ENCODE measurements around the gene MN1. TPM values are rescaled to one million over a fixed set of nuclear protein-coding genes. Genes with fewer than 3 reads are reported as not detected.

MN1 gene
- total and polyA plus RNA-seq, 2 experiments from 2014 or later: 7.8 to 45.8 TPM

GRCh38 chr22:27709919-27710675 is 91.5 kb downstream of the MN1 start:
- Histone ChIP-seq H3K9me3 (ENCODE audit: low read depth) (no peaks in the 10 kb centered on the region), H3K27ac (no peak overlapping the region), H3K4me1 (ENCODE audit: low read depth) (no peaks in the 10 kb centered on the region), H3K27me3 (no peaks in the 10 kb centered on the region), H3K36me3 (no peaks in the 10 kb centered on the region), H3K4me3 (no peak overlapping the region)
- TF ChIP-seq CTCF (IDR thresholded peaks at IDR 0.05; ENCODE audit: low read depth, low read length): no peak
- no peak for DNase-seq (ENCODE audit: low read depth in 1 of 2, low spot score in 1 of 2)

GRCh38 chr22:27706489-27706888 is 95.1 kb downstream of the MN1 start:
- no peak for DNase-seq (ENCODE audit: low read depth in 1 of 2, low spot score in 1 of 2)
- no peak for TF ChIP-seq CTCF (IDR thresholded peaks at IDR 0.05; ENCODE audit: low read depth, low read length)
- H3K27ac ChIP-seq: no peak overlapping the region
- H3K4me1 ChIP-seq (ENCODE audit: low read depth): no peaks in the 10 kb centered on the region
- no peaks in the 10 kb centered on the region for H3K9me3 ChIP-seq (ENCODE audit: low read depth)
- no peaks in the 10 kb centered on the region for H3K27me3 ChIP-seq
- H3K4me3 ChIP-seq: no peak overlapping the region
- H3K36me3 ChIP-seq: no peaks in the 10 kb centered on the region

- Histone ChIP-seq H3K36me3 (no peaks in the 10 kb centered on the region), H3K4me3 (no peak overlapping the region), H3K27ac (no peak overlapping the region), H3K4me1 (ENCODE audit: low read depth) (no peaks in the 10 kb centered on the region), H3K9me3 (ENCODE audit: low read depth) (no peaks in the 10 kb centered on the region), H3K27me3 (no peaks in the 10 kb centered on the region)
- DNase-seq (ENCODE audit: low read depth in 1 of 2, low spot score in 1 of 2): no peak
- no peak for TF ChIP-seq CTCF (IDR thresholded peaks at IDR 0.05; ENCODE audit: low read depth, low read length)
Observed at GRCh38 chr22:27705408-27706080, 96.0 kb downstream of the MN1 start.

- Histone ChIP-seq H3K4me3 (no peak overlapping the region), H3K27ac (no peak overlapping the region), H3K27me3 (no peaks in the 10 kb centered on the region), H3K4me1 (ENCODE audit: low read depth) (no peaks in the 10 kb centered on the region), H3K9me3 (ENCODE audit: low read depth) (no peaks in the 10 kb centered on the region), H3K36me3 (no peaks in the 10 kb centered on the region)
- no peak for TF ChIP-seq CTCF (IDR thresholded peaks at IDR 0.05; ENCODE audit: low read depth, low read length)
- no peak for DNase-seq (ENCODE audit: low read depth in 1 of 2, low spot score in 1 of 2)
Observed at GRCh38 chr22:27704581-27704980, 97.0 kb downstream of the MN1 start.

GRCh38 chr22:27699383-27700019 is 102.1 kb downstream of the MN1 start:
- H3K36me3 ChIP-seq: no peaks in the 10 kb centered on the region
- H3K9me3 ChIP-seq (ENCODE audit: low read depth): no peaks in the 10 kb centered on the region
- no peak for DNase-seq (ENCODE audit: low read depth in 1 of 2, low spot score in 1 of 2)
- H3K27me3 ChIP-seq: no peaks in the 10 kb centered on the region
- no peaks in the 10 kb centered on the region for H3K4me1 ChIP-seq (ENCODE audit: low read depth)
- TF ChIP-seq CTCF (IDR thresholded peaks at IDR 0.05; ENCODE audit: low read depth, low read length): no peak
- no peak overlapping the region for H3K4me3 ChIP-seq
- H3K27ac ChIP-seq: no peak overlapping the region
